Transverse colon (tissue), 3 donors: ENCODE measurements around the gene TMEM181.

Experiments used
- POLR2A ChIP-seq: fragments of 450-650 bp; IDR thresholded peaks from one replicate; pipeline ENCODE4 v1.6.1; 2016; ENCODE audit warnings: antibody characterized with exemption, mild to moderate bottlenecking, moderate library complexity
- TF ChIP-seq, protein P1 (sequence below), 5 experiments: fragments of 200-600 bp in 3 of 5; fragments of 450-650 bp in 2 of 5; sonication (generic) in 3 of 5; IDR thresholded peaks; 1 replicate in 2 of 5; 2 replicates in 3 of 5; pipeline ENCODE4 v1.5.1; 2016 to 2017; ENCODE audit warnings: antibody characterized with exemption in 5 of 5, inconsistent platforms in 3 of 5, mild to moderate bottlenecking in 2 of 5, moderate library complexity in 1 of 5

DNA sequence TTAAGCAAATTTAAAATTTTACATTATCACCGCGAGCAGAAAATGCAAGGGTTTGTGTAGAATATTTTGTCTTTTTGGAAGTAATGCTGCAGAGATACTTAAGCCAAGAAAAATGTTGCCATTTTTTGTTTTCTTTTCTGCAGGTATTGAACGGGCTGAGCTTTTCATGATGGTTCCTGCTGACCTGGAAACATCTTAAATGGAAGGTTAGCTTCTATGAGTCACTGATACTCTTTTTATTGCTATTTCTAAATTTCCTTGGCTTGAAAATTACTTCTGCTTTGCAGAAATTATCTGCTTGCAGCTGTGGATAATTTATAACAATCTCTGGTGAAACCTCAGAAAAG is 102.7 kb downstream of the TMEM181 start:
- TF ChIP-seq, protein P1, sequence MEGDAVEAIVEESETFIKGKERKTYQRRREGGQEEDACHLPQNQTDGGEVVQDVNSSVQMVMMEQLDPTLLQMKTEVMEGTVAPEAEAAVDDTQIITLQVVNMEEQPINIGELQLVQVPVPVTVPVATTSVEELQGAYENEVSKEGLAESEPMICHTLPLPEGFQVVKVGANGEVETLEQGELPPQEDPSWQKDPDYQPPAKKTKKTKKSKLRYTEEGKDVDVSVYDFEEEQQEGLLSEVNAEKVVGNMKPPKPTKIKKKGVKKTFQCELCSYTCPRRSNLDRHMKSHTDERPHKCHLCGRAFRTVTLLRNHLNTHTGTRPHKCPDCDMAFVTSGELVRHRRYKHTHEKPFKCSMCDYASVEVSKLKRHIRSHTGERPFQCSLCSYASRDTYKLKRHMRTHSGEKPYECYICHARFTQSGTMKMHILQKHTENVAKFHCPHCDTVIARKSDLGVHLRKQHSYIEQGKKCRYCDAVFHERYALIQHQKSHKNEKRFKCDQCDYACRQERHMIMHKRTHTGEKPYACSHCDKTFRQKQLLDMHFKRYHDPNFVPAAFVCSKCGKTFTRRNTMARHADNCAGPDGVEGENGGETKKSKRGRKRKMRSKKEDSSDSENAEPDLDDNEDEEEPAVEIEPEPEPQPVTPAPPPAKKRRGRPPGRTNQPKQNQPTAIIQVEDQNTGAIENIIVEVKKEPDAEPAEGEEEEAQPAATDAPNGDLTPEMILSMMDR (IDR thresholded peaks at IDR 0.05): no peak
- TF ChIP-seq POLR2A: no peak
